ENCODE results near the gene ADPRM.

DNA sequence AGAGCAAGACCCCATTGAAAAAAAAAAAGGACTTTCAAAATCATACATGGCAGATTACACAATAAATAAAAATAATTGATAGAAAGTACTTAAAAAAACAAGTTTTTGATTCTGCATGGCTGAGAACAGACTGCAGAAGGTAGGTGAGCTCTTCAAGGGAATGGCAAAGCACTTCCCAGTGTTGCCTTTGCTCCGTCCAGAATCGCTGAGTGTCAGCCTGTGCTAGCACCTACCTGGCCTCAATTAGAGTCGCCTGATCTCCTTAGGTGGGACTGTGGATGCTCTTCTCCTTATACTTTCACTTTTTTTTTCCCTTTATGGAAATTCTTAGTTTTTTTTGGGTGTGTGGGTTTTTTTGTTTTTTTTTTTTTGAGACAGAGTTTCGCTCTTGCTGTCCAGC is 38.4 kb downstream of the ADPRM start:
- no peak for TF ChIP-seq EZH2 (IDR thresholded peaks at IDR 0.05; ENCODE audit: low read length)
- TF ChIP-seq, protein P1, sequence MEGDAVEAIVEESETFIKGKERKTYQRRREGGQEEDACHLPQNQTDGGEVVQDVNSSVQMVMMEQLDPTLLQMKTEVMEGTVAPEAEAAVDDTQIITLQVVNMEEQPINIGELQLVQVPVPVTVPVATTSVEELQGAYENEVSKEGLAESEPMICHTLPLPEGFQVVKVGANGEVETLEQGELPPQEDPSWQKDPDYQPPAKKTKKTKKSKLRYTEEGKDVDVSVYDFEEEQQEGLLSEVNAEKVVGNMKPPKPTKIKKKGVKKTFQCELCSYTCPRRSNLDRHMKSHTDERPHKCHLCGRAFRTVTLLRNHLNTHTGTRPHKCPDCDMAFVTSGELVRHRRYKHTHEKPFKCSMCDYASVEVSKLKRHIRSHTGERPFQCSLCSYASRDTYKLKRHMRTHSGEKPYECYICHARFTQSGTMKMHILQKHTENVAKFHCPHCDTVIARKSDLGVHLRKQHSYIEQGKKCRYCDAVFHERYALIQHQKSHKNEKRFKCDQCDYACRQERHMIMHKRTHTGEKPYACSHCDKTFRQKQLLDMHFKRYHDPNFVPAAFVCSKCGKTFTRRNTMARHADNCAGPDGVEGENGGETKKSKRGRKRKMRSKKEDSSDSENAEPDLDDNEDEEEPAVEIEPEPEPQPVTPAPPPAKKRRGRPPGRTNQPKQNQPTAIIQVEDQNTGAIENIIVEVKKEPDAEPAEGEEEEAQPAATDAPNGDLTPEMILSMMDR (optimal IDR thresholded peaks at IDR 0.05 in 1 of 3, IDR thresholded peaks at IDR 0.05 in 1 of 3, conservative IDR thresholded peaks at IDR 0.05 in 1 of 3; ENCODE audit: extremely low read depth in 1 of 3, insufficient read depth in 2 of 3, low read length in 3 of 3) = no peak
